Fibroblast of the aortic adventitia (primary cell): ENCODE measurements around the gene ALK. TPM values are rescaled to one million over a fixed set of nuclear protein-coding genes. Genes with fewer than 3 reads are reported as not detected.

Experiments used
- DNase-seq: peaks from one replicate; pipeline ENCODE4 v3.0.0-alpha.2; 2010; ENCODE audit warnings: low read depth
- H3K4me3 ChIP-seq: 2 replicates; pipeline ENCODE4 v1.5.1; 2011; ENCODE audit warnings: low read depth, mild to moderate bottlenecking, control low read depth, low read length, moderate library complexity
- total RNA-seq: library from RNA; depleted of rRNA; stranded (reverse); fragments of >200 nt; gene quantifications from 2 replicates; pipeline ENCODE4 v1.2.3, GENCODE V29; 2012; ENCODE audit warnings: low replicate concordance
- TF ChIP-seq, protein P1 (sequence below): IDR thresholded peaks from 2 replicates; pipeline ENCODE4 v1.5.1; 2011; ENCODE audit warnings: mild to moderate bottlenecking, low read length, control low read depth, inconsistent platforms; ENCODE audit not compliant: insufficient read depth

ALK gene
- total RNA-seq, 1 donor = 0.27 TPM

DNA sequence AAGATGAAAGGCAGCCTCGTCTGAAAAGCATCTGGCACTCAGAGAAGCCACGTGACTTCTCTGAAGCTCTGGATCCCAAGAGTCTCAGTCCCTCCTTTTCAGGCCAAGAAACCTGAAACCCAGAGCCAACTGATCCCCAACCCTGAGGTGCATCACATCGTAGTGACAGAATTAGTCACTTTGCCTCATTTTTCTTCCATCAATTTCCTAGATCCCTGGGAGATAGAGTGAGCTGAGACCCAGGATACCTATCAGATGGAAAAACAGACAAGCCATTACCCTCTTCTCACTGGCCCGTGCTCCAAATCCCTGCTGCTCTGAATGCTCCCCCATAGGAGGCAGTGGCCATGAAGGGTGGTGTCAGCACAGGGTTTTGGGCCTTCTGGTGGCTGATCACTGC, 113.1 kb downstream of the ALK start:
- TF ChIP-seq, protein P1, sequence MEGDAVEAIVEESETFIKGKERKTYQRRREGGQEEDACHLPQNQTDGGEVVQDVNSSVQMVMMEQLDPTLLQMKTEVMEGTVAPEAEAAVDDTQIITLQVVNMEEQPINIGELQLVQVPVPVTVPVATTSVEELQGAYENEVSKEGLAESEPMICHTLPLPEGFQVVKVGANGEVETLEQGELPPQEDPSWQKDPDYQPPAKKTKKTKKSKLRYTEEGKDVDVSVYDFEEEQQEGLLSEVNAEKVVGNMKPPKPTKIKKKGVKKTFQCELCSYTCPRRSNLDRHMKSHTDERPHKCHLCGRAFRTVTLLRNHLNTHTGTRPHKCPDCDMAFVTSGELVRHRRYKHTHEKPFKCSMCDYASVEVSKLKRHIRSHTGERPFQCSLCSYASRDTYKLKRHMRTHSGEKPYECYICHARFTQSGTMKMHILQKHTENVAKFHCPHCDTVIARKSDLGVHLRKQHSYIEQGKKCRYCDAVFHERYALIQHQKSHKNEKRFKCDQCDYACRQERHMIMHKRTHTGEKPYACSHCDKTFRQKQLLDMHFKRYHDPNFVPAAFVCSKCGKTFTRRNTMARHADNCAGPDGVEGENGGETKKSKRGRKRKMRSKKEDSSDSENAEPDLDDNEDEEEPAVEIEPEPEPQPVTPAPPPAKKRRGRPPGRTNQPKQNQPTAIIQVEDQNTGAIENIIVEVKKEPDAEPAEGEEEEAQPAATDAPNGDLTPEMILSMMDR = no peak
- no peak overlapping the region for H3K4me3 ChIP-seq
- no peak for DNase-seq

DNA sequence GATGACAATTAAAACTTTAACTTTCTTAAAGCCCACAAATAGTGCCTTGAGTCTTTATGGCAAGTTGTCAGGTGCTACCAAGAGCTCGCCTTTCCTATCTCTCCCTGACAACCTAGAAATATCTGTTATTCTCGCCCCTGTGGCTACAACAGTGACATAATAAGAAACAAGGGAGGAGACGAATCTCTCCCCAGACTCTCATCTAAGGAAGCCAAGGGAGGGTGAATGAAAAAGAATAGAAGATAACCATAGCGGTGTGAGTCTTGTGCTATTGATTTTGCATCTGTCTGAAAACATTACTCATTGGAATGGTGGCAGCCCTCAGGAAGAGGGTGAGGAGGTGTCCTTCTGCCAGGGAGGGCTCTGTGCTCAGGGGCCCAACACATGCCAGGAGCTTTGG, 114.3 kb downstream of the ALK start:
- TF ChIP-seq, protein P1 = no peak
- DNase-seq = no peak
- H3K4me3 ChIP-seq = no peak overlapping the region

DNA sequence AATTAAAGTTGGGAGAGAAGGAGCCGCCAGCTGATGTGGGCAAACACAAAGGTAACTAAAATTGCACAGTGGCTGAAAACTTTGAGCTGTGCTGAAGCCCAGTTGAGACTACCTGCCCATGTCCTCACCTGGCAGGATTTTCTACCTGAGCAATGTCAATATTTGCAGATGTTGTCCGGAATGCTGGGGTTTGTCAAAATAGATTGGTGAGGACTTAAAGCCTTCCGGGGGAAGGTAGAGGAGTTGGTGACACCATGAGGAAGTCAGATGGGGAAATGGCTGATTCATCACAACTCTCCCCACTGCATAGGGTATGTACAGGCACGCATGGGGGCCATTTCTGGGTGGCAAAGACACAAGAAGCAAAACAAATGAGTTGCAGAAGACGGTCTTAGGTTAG, 114.9 kb downstream of the ALK start:
- no peak overlapping the region for H3K4me3 ChIP-seq
- TF ChIP-seq, protein P1 = no peak
- DNase-seq = no peak

DNA sequence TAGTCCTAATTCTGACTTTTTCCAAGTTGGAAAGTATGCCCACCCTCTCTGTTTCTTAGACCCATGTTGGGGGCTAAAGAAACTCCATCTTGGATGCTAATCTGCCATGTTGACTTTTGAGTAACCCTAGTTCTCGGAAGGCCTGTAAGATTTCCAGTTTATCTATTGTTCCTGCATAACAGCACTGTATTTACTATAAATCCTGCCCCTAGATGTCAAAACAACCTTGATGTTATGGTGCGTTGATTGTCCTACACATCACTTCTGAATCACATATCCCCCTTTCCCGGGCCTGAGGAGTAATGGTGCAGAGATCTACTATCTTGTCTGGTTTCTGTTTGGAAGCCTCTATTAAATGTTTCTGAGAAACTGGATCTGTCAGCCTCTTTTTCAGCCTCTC, 116.7 kb downstream of the ALK start:
- TF ChIP-seq, protein P1 = no peak
- no peak for DNase-seq

DNA sequence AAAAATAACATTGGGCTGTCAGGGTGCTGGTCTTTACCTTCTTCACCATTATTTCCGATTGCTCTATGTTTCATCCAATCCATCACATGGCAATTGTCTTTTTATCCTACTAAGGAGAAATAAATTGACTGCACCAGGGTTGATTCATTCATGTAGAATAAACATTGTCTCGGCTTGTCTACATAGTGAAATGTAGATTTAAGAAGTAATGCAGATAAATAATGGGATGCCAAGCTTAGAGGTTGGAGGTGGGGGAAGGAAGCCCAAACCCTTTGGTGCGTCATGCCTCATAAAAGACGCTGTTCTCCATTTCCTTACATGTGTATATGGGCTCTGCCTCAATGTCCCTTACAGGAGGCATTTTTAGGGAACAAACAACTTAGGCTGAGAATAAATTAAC, 117.8 kb downstream of the ALK start:
- TF ChIP-seq, protein P1 = no peak
- no peak overlapping the region for H3K4me3 ChIP-seq
- DNase-seq = no peak

More for the DNA sequence above, 116.7 kb downstream of the ALK start:
- no peak overlapping the region for H3K4me3 ChIP-seq

DNA sequence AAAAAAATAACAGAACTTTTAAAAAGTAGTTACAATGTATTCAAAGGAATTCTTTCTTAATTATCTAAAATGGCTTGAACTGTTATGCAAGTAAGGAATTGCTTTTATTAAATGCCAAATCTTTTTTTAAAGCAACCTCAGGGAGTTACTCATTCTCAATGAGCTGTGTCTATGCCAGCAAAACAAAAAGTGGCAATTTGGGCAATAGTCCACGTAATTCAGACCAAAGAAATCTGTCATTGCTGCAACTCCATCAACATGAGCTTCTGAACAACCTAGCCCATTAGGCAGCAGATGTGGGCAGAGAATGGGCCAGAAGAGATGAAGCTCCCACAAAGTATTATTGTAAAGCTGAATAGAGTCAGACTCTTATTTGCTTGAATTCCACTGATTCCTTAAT, 118.4 kb downstream of the ALK start:
- peak; percentile 13 for DNase-seq
- H3K4me3 ChIP-seq = no peak overlapping the region
- TF ChIP-seq, protein P1 = no peak

DNA sequence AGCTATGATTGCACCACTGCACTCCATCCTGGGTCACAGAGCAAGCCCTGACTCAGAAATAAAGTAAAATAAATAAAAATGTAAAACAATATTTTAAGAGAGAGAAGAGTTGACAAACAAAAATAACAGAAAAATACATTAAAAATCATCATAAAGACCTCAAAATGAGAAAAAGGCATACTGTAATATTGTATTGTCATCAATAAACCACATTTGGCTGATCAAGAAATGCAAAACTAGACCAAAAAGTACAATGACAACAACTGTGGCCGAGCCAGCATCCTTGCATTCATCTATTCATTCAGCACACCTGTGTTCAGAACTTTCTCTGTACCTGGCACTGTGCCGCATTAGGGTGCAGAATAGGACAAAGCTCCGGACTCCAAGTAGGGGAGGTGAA, 121.8 kb downstream of the ALK start:
- no peak for DNase-seq
- TF ChIP-seq, protein P1 = no peak
- no peak overlapping the region for H3K4me3 ChIP-seq
